IMR-90 (cell line): Measurements from ENCODE around the gene BICD2. TPM values are rescaled to one million over a fixed set of nuclear protein-coding genes. Genes with fewer than 3 reads are reported as not detected.

Experiments
- ATAC-seq: fragments of 200-7000 bp; cut with Tn5 transposase; 2 replicates; pipeline ENCODE4 v1.9.1; 2020; ENCODE audit warnings: low read depth, mild to moderate bottlenecking, moderate library complexity
- BruUV-seq: library from RNA; stranded (reverse); fragments of 400-500 nt; replicated peaks from 2 replicates; lab custom pipeline; 2021; lab: Mats Ljungman, UMichigan
- CTCF ChIA-PET: fragments of 300-600 bp; formaldehyde crosslinking; extraction: SDS; loops from one replicate; lab custom pipeline; 2021; ENCODE audit warnings: antibody characterized with exemption; lab: Yijun Ruan, JAX
- POLR2A ChIA-PET: fragments of 300-600 bp; sonication (Branson Sonifier 250); formaldehyde crosslinking; loops from one replicate; lab custom pipeline; 2022; ENCODE audit warnings: antibody characterized with exemption; ENCODE audit not compliant: unreplicated experiment; lab: Charles Lee
- DNase-seq: peaks from one replicate; pipeline ENCODE4 v3.0.0; 2013
- H2AFZ ChIP-seq: replicated peaks from 2 replicates; pipeline ENCODE3; 2013; ENCODE audit warnings: low read length, mild to moderate bottlenecking; ENCODE audit not compliant: poor library complexity
- H2AK5ac ChIP-seq: 2 replicates; pipeline ENCODE4 v1.6.1; 2013; ENCODE audit warnings: low read depth, low read length, inconsistent platforms
- H2AK9ac ChIP-seq: replicated peaks from 2 replicates; pipeline ENCODE3; 2013; ENCODE audit warnings: mild to moderate bottlenecking, low read depth, low read length, moderate library complexity; ENCODE audit not compliant: poor library complexity
- H2BK120ac ChIP-seq: 2 replicates; pipeline ENCODE4 v1.6.1; 2013; ENCODE audit warnings: low read depth, low read length, inconsistent platforms
- H2BK15ac ChIP-seq: 3 replicates; pipeline ENCODE4 v1.6.1; 2013; ENCODE audit warnings: low read depth, low read length, inconsistent platforms
- H2BK20ac ChIP-seq: 2 replicates; pipeline ENCODE4 v1.6.1; 2013; ENCODE audit warnings: low read depth, mild to moderate bottlenecking, inconsistent platforms, low read length, moderate library complexity
- H2BK5ac ChIP-seq: 2 replicates; pipeline ENCODE4 v1.6.1; 2013; ENCODE audit warnings: mild to moderate bottlenecking, low read depth, low read length, inconsistent platforms; ENCODE audit not compliant: poor library complexity, severe bottlenecking
- H3K14ac ChIP-seq: replicated peaks from 2 replicates; pipeline ENCODE4 v1.6.1; 2013; ENCODE audit warnings: low read depth, low read length, inconsistent platforms
- H3K18ac ChIP-seq: 2 replicates; pipeline ENCODE4 v1.6.1; 2013; ENCODE audit warnings: low read depth, low read length, control low read depth
- H3K23ac ChIP-seq: 2 replicates; pipeline ENCODE4 v1.6.1; 2013; ENCODE audit warnings: low read depth, low read length, inconsistent platforms
- H3K27ac ChIP-seq: 2 replicates; pipeline ENCODE4 v1.5.1; 2013; ENCODE audit warnings: mild to moderate bottlenecking, control low read depth, low read length; ENCODE audit not compliant: insufficient read depth
- H3K27me3 ChIP-seq: 2 replicates; pipeline ENCODE4 v1.6.1; 2013; ENCODE audit warnings: low read length; ENCODE audit not compliant: control insufficient read depth, insufficient read depth
- H3K36me3 ChIP-seq: 2 replicates; pipeline ENCODE4 v1.6.1; 2013; ENCODE audit warnings: low read length, mixed read lengths; ENCODE audit not compliant: control insufficient read depth, insufficient read depth
- H3K4ac ChIP-seq: 2 replicates; pipeline ENCODE4 v1.6.1; 2013; ENCODE audit warnings: low read depth, low read length, inconsistent platforms
- H3K4me1 ChIP-seq: 2 replicates; pipeline ENCODE4 v1.6.1; 2013; ENCODE audit warnings: low read length, mixed read lengths; ENCODE audit not compliant: control insufficient read depth, insufficient read depth
- H3K4me2 ChIP-seq: 2 replicates; pipeline ENCODE4 v1.6.1; 2013; ENCODE audit warnings: low read depth, mild to moderate bottlenecking, control low read depth, low read length, moderate library complexity
- H3K4me3 ChIP-seq: 2 replicates; pipeline ENCODE4 v1.5.1; 2013; ENCODE audit warnings: low read depth, mild to moderate bottlenecking, control low read depth, low read length, moderate library complexity; ENCODE audit not compliant: insufficient read depth
- H3K56ac ChIP-seq: 2 replicates; pipeline ENCODE4 v1.6.1; 2013; ENCODE audit warnings: low read length, inconsistent platforms; ENCODE audit not compliant: insufficient read depth; ENCODE audit errors: extremely low read depth
- H3K79me1 ChIP-seq, 2 experiments: 2 replicates each; pipeline ENCODE4 v1.6.1; 2013; ENCODE audit warnings: low read length in 2 of 2, inconsistent platforms in 1 of 2, low read depth in 1 of 2
- H3K9ac ChIP-seq: 2 replicates; pipeline ENCODE4 v1.6.1; 2013; ENCODE audit warnings: low read depth, low read length, control low read depth
- H3K9me1 ChIP-seq: 2 replicates; pipeline ENCODE4 v1.6.1; 2013; ENCODE audit warnings: low read length, inconsistent platforms; ENCODE audit not compliant: insufficient read depth
- H3K9me3 ChIP-seq: 2 replicates; pipeline ENCODE4 v1.6.1; 2013; ENCODE audit warnings: low read length; ENCODE audit not compliant: control insufficient read depth, insufficient read depth
- H4K20me1 ChIP-seq: 2 replicates; pipeline ENCODE4 v1.6.1; 2013; ENCODE audit warnings: low read length, inconsistent platforms; ENCODE audit not compliant: insufficient read depth
- H4K5ac ChIP-seq: 2 replicates; pipeline ENCODE4 v1.6.1; 2013; ENCODE audit warnings: mild to moderate bottlenecking, low read depth, low read length, control low read depth
- H4K8ac ChIP-seq, 2 experiments: 2 replicates each; pipeline ENCODE4 v1.6.1; 2013; ENCODE audit warnings: low read depth in 2 of 2, low read length in 2 of 2, control low read depth in 1 of 2, inconsistent platforms in 1 of 2
- H4K91ac ChIP-seq: 2 replicates; pipeline ENCODE4 v1.6.1; 2013; ENCODE audit warnings: low read depth, low read length, inconsistent platforms; ENCODE audit not compliant: insufficient read depth
- CEBPB ChIP-seq: IDR thresholded peaks from 2 replicates; pipeline ENCODE4 v1.6.1; 2012; ENCODE audit warnings: low read depth, low read length, improper control_type of control experiment
- CTCF ChIP-seq: conservative IDR thresholded peaks from 2 replicates; pipeline ENCODE4 v1.5.1; 2012; ENCODE audit warnings: mild to moderate bottlenecking, low read depth, low read length, improper control_type of control experiment
- RCOR1 ChIP-seq: IDR thresholded peaks from 2 replicates; pipeline ENCODE4 v1.6.1; 2012; ENCODE audit warnings: mild to moderate bottlenecking, low read length, improper control_type of control experiment; ENCODE audit not compliant: insufficient replicate concordance
- SMC3 ChIP-seq: fragments of 150-350 bp; IDR thresholded peaks from 2 replicates; pipeline ENCODE4 v1.6.1; 2016; ENCODE audit warnings: low read depth, mild to moderate bottlenecking, antibody characterized with exemption, low read length, moderate library complexity
- WGBS, 2 experiments: methylation state at CpG; one replicate each; pipeline versions ENCODE4 v1.1.5 to v1.1.7; 2013; ENCODE audit warnings: missing lambda C conversion rate in 2 of 2; ENCODE audit not compliant: insufficient read length in 1 of 2; ENCODE audit errors: extremely low coverage in 2 of 2; 5-methylcytosine and 5-hydroxymethylcytosine counted together
- dilution Hi-C: fragments of 300-500 bp; cut with HindIII; formaldehyde crosslinking; loops from one replicate; pipeline ENCODE4 v1.14.3; 2018; ENCODE audit warnings: low sequenced_read_pairs; ENCODE audit not compliant: unreplicated experiment
- in situ Hi-C: fragments of 300-500 bp; cut with MboI; formaldehyde crosslinking; loops from 3 replicates; pipeline ENCODE4 v1.14.3; 2019; ENCODE audit warnings: low sequenced_read_pairs, inconsistent platforms, mixed read lengths
- intact Hi-C: fragments of 100-400 bp; cut with micrococcal nuclease; formaldehyde crosslinking; loops from 2 replicates; pipeline ENCODE4 v1.10.0; 2022
- polyA plus RNA-seq, 3 experiments: library from polyadenylated mRNA; depleted of rRNA; stranded (reverse); fragments of >200 nt; gene quantifications; 2 replicates each; pipeline ENCODE4 v1.2.3, GENCODE V29; 2012; ENCODE audit warnings: low replicate concordance in 1 of 3
- total RNA-seq: library from RNA; depleted of rRNA; stranded (reverse); fragments of >200 nt; gene quantifications from 2 replicates; pipeline ENCODE4 v1.2.3, GENCODE V29; 2012

BICD2 gene
- total and polyA plus RNA-seq, 2 of the 4 experiments (the other 2 are of a cell fraction) = 21.5 to 35.7 TPM

- no peak overlapping the region for H3K4me3 ChIP-seq
Measured at GRCh38 chr9:92712767-92713166, 51.9 kb downstream of the BICD2 start.

More at GRCh38 chr9:92712767-92713166, 51.9 kb downstream of the BICD2 start:
- Histone ChIP-seq H2AFZ (no peak overlapping the region), H3K56ac (no peak overlapping the region), H4K8ac (no peak overlapping the region), H3K23ac (no peak overlapping the region), H3K9ac (no peak overlapping the region), H2BK5ac (no peak overlapping the region), H3K9me1 (no peaks in the 10 kb centered on the region), H4K5ac (no peak overlapping the region), H4K91ac (no peak overlapping the region), H4K20me1 (peaks cover 6% of the 10 kb centered on the region; the same call in 1 of the 2 replicates), H3K27me3 (no peaks in the 10 kb centered on the region), H2BK20ac (no peak overlapping the region), H3K4me2 (no peak overlapping the region), H2BK120ac (no peak overlapping the region), H2AK9ac (no peak overlapping the region), H3K36me3 (peaks cover 48% of the 10 kb centered on the region), H3K9me3 (no peaks in the 10 kb centered on the region), H3K14ac (no peak overlapping the region), H3K79me1 (peaks cover 0 to 21% of the 10 kb centered on the region in 2 experiments; a peak in 2 of 4 replicates), H3K27ac (no peak overlapping the region), H2BK15ac (no peak overlapping the region), H2AK5ac (no peak overlapping the region), H3K4me1 (no peaks in the 10 kb centered on the region), H3K18ac (no peak overlapping the region), H3K4ac (no peak overlapping the region)
- TF ChIP-seq RCOR1 (no peak), CEBPB (no peak), CTCF (no peak), SMC3 (no peak)
- WGBS, 2 experiments = 100% methylated on average over 6 of the region's 15 CpGs; no CpG with 5 or more reads in 1 of the 2 experiments
- no peak for ATAC-seq
- dilution Hi-C loops = no loop called here
- DNase-seq = no peak
- no TSS peak for BruUV-seq
- CTCF ChIA-PET = interaction anchor here (1.3 kb wide), 1 partner anchor 15 kb away, joined by 3 read pairs; no protein-coding TSS in a partner anchor
- intact Hi-C loops = no loop called here
- in situ Hi-C loops = no loop called here
- POLR2A ChIA-PET = no interaction called here
